HUES6 (cell line): Measurements from ENCODE around the gene TBK1.

Source experiments
- H3K27ac ChIP-seq: 2 replicates; pipeline ENCODE4 v1.7.0; 2013; ENCODE audit warnings: low read depth, mild to moderate bottlenecking, low read length, inconsistent platforms
- H3K27me3 ChIP-seq: 2 replicates; pipeline ENCODE4 v1.6.1; 2013; ENCODE audit warnings: low read length; ENCODE audit not compliant: control insufficient read depth, insufficient read depth
- H3K36me3 ChIP-seq: 2 replicates; pipeline ENCODE4 v1.6.1; 2013; ENCODE audit warnings: low read length; ENCODE audit not compliant: control insufficient read depth, insufficient read depth
- H3K4me1 ChIP-seq: 2 replicates; pipeline ENCODE4 v1.6.1; 2013; ENCODE audit warnings: low read length; ENCODE audit not compliant: control insufficient read depth, insufficient read depth
- H3K4me3 ChIP-seq: 2 replicates; pipeline ENCODE4 v1.5.1; 2013; ENCODE audit warnings: low read depth, low read length
- H3K9ac ChIP-seq: one replicate; pipeline ENCODE4 v1.6.1; 2013; ENCODE audit warnings: mild to moderate bottlenecking, low read length
- H3K9me3 ChIP-seq: 2 replicates; pipeline ENCODE4 v1.6.1; 2013; ENCODE audit warnings: low read depth, low read length; ENCODE audit not compliant: control insufficient read depth, insufficient read depth

The TBK1 gene

DNA sequence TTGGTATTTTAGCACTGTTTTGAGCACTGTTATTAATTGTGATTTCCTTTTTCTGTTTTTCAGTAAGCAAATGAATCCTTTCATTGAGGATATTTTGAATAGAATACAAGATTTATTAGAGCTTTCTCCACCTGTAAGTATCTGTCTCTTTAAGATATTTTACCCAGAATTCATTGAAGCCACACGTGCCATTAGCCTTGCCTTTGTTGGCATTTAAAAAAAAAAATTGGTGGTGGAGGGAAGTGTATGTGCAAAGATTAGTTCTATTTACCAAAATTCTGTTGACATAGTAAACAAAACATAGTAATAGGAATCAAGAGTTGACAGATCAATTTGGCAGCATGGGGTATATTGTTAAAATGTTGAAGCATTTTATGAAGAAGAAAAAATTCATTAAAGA is 23.9 kb upstream of the TBK1 start:
- no peak overlapping the region for H3K4me3 ChIP-seq
- no peak overlapping the region for H3K9ac ChIP-seq
- H3K4me1 ChIP-seq = no peaks in the 10 kb centered on the region
- H3K9me3 ChIP-seq = no peaks in the 10 kb centered on the region
- no peak overlapping the region for H3K27ac ChIP-seq
- H3K27me3 ChIP-seq = no peaks in the 10 kb centered on the region
- H3K36me3 ChIP-seq = peaks cover 99% of the 10 kb centered on the region

DNA sequence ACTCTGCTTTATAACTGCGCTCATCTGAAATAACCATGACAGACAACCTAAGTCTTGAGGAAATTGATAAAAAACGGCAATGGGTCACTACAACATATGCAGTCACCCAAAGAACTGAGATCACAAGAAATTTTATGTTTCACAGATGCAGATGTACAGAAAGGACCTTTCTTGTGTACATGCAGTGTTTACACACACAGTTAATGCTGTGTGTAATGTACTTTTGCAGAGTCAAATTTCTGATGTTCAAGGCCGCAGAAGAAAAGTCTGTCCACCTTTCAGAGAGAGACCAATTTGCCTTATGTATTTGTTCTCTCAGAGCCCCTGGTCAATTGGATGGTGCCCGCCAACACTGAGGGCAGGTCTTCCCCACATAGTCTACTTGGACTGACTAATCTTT is 23.0 kb upstream of the TBK1 start:
- Histone ChIP-seq H3K27me3 (no peaks in the 10 kb centered on the region), H3K4me1 (no peaks in the 10 kb centered on the region), H3K4me3 (no peak overlapping the region), H3K27ac (no peak overlapping the region), H3K9ac (no peak overlapping the region), H3K9me3 (no peaks in the 10 kb centered on the region), H3K36me3 (peaks cover 100% of the 10 kb centered on the region)

DNA sequence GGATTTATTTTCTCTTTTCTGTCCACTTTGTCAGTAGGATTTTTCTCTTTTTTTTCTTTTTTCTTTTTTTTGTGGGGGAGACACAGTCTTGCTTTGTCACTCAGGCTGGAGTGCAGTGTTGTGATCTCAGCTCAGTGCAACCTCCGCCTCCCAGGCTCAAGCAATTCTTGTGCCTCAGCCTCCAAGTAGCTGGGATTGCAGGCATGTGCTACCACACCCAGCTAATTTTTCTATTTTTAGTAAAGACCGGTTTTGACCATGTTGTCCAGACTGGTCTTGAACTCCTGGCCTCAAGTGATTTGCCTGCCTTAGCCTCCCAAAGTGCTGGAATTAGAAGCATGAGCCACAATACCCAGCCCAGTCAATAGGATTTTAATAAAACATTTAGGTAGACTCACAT is 21.0 kb upstream of the TBK1 start:
- Histone ChIP-seq H3K27ac (no peak overlapping the region), H3K27me3 (no peaks in the 10 kb centered on the region), H3K9ac (no peak overlapping the region), H3K9me3 (no peaks in the 10 kb centered on the region), H3K36me3 (peaks cover 99% of the 10 kb centered on the region), H3K4me3 (no peak overlapping the region), H3K4me1 (no peaks in the 10 kb centered on the region)

- no peaks in the 10 kb centered on the region for H3K9me3 ChIP-seq
- H3K27ac ChIP-seq = no peak overlapping the region
- H3K27me3 ChIP-seq = no peaks in the 10 kb centered on the region
- H3K4me1 ChIP-seq = no peaks in the 10 kb centered on the region
- peaks cover 98% of the 10 kb centered on the region for H3K36me3 ChIP-seq
- H3K9ac ChIP-seq = no peak overlapping the region
- H3K4me3 ChIP-seq = no peak overlapping the region
Observed at GRCh38 chr12:64431791-64432190, 20.1 kb upstream of the TBK1 start.

- H3K4me3 ChIP-seq = no peak overlapping the region
- no peaks in the 10 kb centered on the region for H3K9me3 ChIP-seq
Observed at GRCh38 chr12:64433915-64434314, 18.0 kb upstream of the TBK1 start.

DNA sequence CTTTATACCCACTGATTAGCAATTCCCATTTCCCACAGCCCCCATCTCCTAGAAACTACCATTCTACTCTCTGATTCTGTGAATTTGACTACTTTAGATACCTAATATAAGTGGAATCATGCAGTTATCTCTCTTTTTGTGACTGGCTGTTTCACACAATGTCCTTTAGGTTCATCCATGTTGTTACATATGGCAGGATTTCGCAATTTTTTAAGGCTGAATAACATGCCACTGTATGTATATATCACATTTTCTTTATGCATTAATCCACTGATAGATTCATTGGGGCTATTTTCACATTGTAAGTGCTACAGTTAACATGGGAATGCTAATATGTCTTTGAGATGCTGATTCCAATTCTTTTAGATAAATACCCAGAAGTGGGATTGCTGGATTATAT is 11.8 kb upstream of the TBK1 start:
- Histone ChIP-seq H3K9me3 (no peaks in the 10 kb centered on the region), H3K27me3 (no peaks in the 10 kb centered on the region), H3K4me3 (no peak overlapping the region), H3K36me3 (peaks cover 94% of the 10 kb centered on the region), H3K9ac (no peak overlapping the region), H3K27ac (no peak overlapping the region), H3K4me1 (no peaks in the 10 kb centered on the region)

More at GRCh38 chr12:64433915-64434314, 18.0 kb upstream of the TBK1 start:
- Histone ChIP-seq H3K27me3 (no peaks in the 10 kb centered on the region), H3K36me3 (peaks cover 98% of the 10 kb centered on the region), H3K27ac (no peak overlapping the region), H3K4me1 (no peaks in the 10 kb centered on the region), H3K9ac (no peak overlapping the region)

- Histone ChIP-seq H3K36me3 (peaks cover 77% of the 10 kb centered on the region), H3K27me3 (no peaks in the 10 kb centered on the region)
Observed at GRCh38 chr12:64445490-64445889, 6.4 kb upstream of the TBK1 start.

DNA sequence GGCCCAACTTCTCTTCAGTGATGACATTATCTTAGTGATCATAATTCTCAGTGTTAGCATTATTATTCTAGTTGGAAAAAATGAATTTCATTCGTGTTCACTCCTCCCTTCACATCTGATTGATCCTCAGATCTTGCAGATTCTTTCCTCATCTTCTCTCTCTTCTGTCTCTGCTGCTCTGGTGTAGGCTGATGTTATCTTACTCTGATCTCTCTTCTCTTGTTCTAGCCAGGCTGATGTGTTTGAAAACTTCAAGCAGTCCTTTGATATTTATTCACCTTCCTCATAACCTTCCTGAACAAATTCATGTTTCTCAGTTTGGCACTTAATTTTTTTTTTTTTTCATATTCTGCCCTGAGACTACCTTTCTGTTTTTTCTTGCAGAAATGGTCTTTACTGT is 5.6 kb upstream of the TBK1 start:
- Histone ChIP-seq H3K27ac (no peak overlapping the region), H3K27me3 (no peaks in the 10 kb centered on the region), H3K9me3 (no peaks in the 10 kb centered on the region), H3K4me3 (no peak overlapping the region), H3K9ac (no peak overlapping the region), H3K4me1 (peaks cover 10% of the 10 kb centered on the region; the same call in 1 of the 2 replicates), H3K36me3 (peaks cover 69% of the 10 kb centered on the region)

More at GRCh38 chr12:64445490-64445889, 6.4 kb upstream of the TBK1 start:
- Histone ChIP-seq H3K4me1 (peaks cover 3% of the 10 kb centered on the region; the same call in 1 of the 2 replicates), H3K9me3 (no peaks in the 10 kb centered on the region), H3K4me3 (no peak overlapping the region), H3K27ac (no peak overlapping the region), H3K9ac (no peak overlapping the region)

DNA sequence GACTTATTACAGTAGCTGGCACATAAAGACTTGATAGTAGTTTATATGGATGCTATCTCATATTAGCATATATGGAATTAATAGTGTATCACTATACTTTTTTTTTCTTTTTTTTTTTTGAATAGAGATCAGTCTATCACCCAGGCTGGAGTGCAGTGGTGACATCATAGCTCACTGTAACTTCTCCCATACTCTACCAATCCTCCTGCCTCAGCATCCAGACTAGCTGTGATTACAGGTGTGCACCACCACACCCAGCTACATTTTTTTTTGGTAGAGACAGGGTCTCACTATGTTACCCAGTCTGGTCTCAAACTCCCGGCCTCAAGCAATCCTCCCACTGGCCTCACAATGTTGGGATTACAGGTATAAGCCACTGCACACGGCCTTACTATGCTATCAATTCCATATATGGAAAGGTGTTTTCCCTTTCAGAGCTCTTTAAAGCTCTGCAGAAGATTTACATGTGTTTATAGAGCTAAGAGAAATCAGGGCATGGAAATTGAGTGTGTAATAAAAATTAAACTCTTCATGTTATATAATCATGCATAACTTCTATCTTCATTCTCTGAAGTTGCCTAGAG is 1.8 kb upstream of the TBK1 start:
- Histone ChIP-seq H3K4me3 (0 out of 2 replicates have a peak overlapping the region, but pooled peaks have one; percentile 82), H3K4me1 (peaks cover 16% of the 10 kb centered on the region; the same call in 1 of the 2 replicates), H3K9me3 (no peaks in the 10 kb centered on the region), H3K9ac (no peak overlapping the region), H3K36me3 (peaks cover 34% of the 10 kb centered on the region), H3K27ac (no peak overlapping the region), H3K27me3 (no peaks in the 10 kb centered on the region)

- H3K27ac ChIP-seq = no peak overlapping the region; the same call in 1 of the 2 replicates
- H3K36me3 ChIP-seq = peaks cover 27% of the 10 kb centered on the region
- H3K27me3 ChIP-seq = no peaks in the 10 kb centered on the region
Observed at GRCh38 chr12:64450711-64451486, 1.0 kb upstream of the TBK1 start.

DNA sequence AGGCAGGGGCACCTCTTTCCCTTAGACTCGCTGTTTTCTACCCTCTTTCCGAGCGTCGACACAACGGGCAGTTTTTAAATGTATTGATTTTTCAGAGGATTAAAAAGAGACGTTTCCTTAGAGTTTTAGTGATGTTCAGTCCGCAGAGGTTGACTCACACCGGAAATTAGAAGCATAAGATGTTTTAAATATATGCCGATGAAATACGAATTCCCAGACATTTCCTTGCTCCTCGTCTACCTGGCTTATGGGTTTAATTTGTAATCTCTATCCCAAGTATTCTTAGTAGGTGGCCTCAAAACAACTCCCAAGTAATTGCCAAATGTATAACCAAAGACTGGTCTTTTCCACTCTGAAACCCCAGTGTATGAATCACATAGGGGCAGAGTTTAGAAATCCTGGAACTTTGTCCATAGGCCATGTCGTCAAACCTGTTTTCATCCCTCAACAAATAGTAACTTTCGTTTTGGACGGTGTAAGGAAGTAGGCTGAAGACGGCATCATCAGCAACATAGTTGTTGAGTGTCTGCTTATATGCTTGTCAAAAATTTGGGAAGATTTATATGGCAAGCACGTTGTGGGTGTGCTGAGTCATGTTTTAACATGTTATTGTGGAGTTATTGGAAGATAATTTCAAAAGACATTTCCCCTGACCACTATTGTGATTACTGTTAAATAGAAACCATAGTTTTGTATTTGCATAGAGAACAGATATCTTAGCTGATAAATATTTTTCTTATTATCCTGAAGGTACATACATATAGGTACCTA is 824 bp downstream of the TBK1 start:
- peaks cover 23% of the 10 kb centered on the region for H3K36me3 ChIP-seq
- peak overlapping the region; percentile 82 for H3K4me3 ChIP-seq
- no peaks in the 10 kb centered on the region for H3K9me3 ChIP-seq
- H3K27ac ChIP-seq = peak overlapping the region; percentile 83; the same call in 1 of the 2 replicates
- H3K27me3 ChIP-seq = no peaks in the 10 kb centered on the region
- peaks cover 16% of the 10 kb centered on the region; the same call in 1 of the 2 replicates for H3K4me1 ChIP-seq
- peak overlapping the region; percentile 92 for H3K9ac ChIP-seq

More at GRCh38 chr12:64450711-64451486, 1.0 kb upstream of the TBK1 start:
- Histone ChIP-seq H3K9me3 (no peaks in the 10 kb centered on the region), H3K9ac (peak overlapping the region; percentile 92), H3K4me1 (peaks cover 16% of the 10 kb centered on the region; the same call in 1 of the 2 replicates), H3K4me3 (peak overlapping the region; percentile 82)
